Medulla oblongata (tissue), 1 donor: ENCODE measurements around the gene SLC23A3.
"Not testable (repeated sequence)": the region's sequence is repeated elsewhere in the genome, so short reads cannot be mapped to it uniquely, and the experiment has no call there.

ENCODE experiments used
- DNase-seq: peaks from one replicate; pipeline ENCODE4 v3.0.0-alpha.2; 2015; ENCODE audit errors: extremely low spot score

Gene SLC23A3

DNA sequence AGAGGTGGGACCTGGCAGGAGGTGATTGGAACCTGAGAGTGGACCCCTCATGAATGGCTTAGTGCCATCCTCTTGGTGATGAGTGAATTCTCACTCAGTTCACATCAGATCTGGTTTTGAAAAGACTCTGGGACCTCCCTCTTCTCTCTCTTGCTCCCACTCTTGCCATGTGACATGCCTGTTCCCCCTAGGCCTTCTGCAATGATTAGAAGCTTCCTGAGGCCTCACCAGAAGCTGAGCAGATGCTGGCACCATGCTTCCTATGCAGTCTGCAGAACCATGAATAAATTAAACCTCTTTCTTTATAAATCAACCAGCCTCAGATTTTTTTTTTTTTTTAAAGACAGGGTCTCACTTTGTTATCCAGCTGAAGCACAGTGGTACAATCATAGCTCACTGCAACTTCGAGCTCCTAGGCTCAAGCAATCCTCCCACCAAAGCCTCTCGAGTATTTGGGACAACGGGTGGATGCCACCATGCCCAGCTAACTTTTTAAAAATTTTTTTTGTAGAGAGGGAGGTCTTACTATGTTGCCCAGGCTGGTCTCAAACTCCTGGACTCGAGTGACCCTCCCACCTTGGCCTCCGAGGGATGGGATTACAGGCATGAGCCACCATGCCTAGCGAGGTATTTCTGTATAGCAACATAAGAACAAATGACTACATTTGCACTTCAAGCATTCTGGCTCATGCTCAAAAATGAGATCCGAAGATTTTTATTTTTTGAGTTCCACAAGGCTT lies 34.8 kb upstream of the SLC23A3 start:
- DNase-seq: no peak

DNA sequence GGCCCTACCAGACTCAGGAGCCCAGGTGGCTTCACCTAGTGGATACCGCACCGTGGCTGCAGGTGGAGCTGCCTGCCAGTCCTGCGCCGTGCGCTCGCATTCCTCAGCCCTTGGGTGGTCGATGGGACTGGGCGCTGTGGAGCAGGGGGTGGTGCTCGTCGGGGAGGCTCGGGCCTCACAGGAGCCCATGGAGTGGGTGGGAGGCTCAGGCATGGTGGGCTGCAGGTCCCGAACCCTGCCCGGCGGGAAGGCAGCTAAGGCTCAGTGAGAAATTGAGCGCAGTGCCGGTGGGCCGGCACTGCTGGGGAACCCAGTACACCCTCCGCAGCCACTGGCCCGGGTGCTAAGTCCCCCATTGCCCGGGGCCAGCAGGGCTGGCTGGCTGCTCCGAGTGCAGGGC lies 31.5 kb upstream of the SLC23A3 start:
- not testable (repeated sequence) for DNase-seq

DNA sequence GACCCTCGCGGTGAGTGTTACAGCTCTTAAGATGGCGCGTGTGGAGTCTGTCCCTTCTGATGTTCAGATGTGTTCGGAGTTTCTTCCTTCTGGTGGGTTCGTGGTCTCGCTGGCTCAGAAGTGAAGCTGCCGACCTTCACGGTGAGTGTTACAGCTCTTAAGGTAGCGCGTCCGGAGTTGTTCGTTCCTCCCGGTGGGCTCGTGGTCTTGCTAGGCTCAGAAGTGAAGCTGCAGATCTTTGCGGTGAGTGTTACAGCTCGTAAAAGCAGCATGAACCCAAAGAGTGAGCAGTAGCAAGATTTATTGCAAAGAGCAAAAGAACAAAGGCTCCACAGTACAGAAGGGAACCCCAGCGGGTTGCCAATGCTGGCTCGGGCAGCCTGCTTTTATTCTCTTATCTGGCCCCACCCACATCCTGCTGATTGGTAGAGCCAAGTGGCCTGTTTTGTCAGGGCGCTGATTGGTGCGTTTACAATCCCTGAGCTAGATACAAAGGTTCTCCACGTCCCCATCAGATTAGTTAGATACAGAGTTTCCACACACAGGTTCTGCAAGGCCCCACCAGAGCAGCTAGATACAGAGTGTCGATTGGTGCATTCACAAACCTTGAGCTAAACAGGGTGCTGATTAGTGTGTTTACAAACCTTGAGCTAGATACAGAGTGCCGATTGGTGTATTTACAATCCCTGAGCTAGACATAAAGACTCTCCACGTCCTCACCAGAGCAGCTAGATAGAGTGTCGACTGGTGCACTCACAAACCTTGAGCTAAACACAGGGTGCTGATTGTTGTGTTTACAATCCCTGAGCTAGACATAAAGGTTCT lies 30.9 kb upstream of the SLC23A3 start:
- peak; percentile 47 for DNase-seq

DNA sequence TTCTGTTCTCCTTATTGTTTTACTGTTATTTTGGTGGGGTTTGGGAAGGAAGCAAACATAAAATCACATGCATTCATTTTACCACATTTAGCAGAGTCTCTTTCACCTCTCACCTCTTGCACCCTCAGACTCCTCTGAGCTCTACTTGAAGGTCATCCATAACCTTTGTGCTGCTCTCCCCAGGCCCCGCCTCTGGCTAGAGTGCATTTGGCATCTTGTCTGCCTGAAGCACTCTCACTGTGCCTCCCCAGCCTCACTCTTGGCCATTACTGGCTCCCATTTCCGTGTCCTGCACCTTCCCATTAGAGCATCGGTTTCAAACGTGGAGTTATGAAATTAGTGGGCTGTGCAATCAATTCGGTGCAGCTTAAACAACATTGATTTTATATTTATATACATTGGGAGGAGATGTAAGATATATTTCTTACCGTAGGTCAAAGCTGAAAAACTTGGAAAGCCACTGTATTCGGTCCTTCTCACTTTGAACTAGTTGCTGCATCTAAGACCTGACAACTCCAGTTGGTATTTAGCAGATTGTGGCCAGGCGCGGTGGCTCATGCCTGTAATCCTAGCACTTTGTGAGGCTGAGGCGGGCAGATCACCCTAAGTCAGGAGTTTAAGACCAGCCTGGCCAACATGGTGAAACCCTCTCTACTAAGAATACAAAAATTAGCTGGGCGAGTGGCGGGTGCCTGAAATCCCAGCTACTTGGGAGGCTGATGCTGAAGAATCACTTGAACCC lies 29.8 kb upstream of the SLC23A3 start:
- DNase-seq: no peak

DNA sequence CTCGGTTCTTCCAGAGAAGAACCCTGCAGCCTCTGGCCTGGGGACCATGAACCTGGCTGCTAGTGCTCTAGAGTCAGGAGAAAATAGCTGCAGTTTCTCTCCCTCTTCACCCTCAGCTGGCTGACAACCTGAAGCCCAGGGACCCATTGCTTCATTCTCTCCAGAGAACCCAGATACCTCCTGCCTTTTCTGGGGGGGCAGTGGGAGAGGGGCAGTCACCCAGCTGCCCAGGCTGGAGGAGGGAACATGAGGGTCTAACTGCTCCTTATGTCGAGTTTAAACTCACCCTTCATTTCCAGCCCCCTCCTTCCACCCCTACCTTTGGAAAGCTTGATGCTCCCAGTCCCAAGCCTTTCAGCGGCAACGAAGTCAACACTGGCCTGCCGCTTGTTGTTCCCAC lies 29.1 kb upstream of the SLC23A3 start:
- DNase-seq: no peak

- no peak for DNase-seq
Observed at GRCh38 chr2:219197388-219197787, 27.6 kb upstream of the SLC23A3 start.

DNA sequence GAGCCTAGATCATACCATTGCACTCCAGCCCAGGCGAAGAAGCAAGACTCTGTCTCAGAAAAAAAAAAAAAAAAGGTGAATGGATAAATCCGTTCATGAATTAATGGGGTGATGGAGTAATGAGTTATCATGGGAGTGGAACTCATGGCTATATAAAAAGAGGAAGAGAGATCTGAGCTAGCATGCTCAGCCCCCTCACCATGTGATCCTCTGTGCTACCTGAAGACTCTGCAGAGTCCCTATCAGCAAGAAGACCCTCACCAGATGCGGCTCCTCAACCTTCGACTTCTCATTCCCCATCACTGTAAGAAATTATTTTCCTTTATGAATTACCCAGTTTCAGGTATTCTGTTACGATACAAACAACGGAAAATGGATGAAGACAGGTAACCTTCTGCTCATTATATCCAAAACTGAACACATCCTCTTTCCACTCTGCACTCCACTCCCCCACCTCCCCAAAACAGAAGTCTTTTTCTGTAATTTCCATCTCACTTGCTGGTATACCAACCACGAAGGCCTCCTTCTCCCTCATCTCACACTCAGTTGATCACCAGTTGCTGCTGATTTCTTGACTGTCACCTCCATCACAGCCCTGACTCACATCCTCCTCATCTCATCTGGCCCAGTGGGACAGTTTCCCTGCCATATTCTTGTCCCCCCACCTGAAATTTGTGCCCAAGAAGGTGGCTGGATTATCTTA lies 17.1 kb upstream of the SLC23A3 start:
- DNase-seq: no peak

- DNase-seq: no peak
Observed at GRCh38 chr2:219184121-219184520, 14.3 kb upstream of the SLC23A3 start.

GRCh38 chr2:219183151-219183772 lies 13.4 kb upstream of the SLC23A3 start:
- no peak for DNase-seq

GRCh38 chr2:219182331-219183150 lies 12.7 kb upstream of the SLC23A3 start:
- no peak for DNase-seq

DNA sequence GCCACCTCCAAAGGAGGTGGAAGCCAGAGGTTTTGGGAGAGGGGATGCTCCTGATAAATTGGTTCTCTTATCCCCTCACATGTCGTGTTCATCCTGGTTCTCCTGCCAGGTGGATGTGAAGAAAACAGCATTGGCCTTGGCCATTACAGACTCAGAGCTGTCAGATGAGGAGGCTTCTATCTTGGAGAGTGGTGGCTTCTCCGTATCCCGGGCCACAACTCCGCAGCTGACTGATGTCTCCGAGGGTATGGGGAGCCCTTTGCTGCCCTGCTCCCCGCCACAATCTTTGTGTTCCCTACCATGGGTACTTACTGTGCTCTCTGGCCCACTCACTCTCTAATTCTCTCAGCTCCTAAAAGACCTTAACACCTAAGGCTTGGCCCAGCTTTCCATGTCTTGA lies 11.7 kb upstream of the SLC23A3 start:
- DNase-seq: no peak

GRCh38 chr2:219180961-219181360 lies 11.1 kb upstream of the SLC23A3 start:
- no peak for DNase-seq

DNA sequence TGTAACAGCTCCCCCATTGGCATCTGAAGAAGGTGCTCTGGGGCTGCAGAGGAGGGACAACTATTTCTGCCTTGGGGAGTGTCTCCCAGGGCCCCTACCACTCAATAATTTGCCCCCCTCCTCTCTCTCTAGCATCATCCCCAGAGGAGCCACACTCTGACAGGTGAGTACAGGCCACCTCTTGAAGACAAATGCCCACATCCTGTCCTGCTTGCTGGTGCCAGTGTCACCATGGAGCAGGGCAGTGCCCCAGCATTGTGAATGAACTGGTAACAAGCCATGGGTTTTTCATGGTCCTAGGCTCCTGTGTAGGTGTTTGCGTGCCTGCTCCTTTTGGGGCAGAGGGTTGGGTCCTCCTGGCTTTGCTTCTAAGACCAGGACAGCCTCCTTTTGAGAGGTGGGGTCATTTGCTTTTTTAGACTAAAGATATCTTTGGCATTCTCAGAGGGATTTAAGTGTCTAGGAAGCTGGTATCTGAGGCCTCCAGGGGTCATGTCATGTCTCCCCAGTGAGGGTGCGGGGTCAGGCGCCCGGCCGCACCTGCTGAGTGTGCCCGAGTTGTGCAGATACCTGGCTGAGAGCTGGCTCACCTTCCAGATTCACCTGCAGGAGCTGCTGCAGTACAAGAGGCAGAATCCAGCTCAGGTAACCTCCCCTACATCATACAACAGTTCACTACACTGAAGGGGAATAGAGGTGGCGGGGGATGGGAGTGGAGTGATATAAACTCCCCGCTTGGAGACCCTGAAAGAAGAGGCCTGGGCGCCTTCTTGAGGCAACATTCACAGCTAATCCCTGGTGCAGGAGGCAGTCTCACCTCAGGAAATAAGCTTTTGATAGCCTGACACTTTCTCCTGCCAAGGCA lies 10.0 kb upstream of the SLC23A3 start:
- no peak for DNase-seq

- peak; percentile 35 for DNase-seq
Observed at GRCh38 chr2:219178377-219179175, 8.7 kb upstream of the SLC23A3 start.

GRCh38 chr2:219177552-219178376 lies 7.9 kb upstream of the SLC23A3 start, which contains the start of gene RETREG2:
TSS of gene RETREG2 (plus strand) at chr2:219178275. CDS start at chr2:219178353, 78 bp downstream.
- DNase-seq: peak; percentile 92

- peak; percentile 93 for DNase-seq
Observed at GRCh38 chr2:219176818-219177551, 7.2 kb upstream of the SLC23A3 start, which contains the start of gene CNPPD1. TSS of gene CNPPD1 (minus strand) at chr2:219176925. CDS start at chr2:219176828, 97 bp downstream.
